ENCODE data around the gene FAM13A. TPM values are rescaled to one million over a fixed set of nuclear protein-coding genes. Genes with fewer than 3 reads are reported as not detected.

FAM13A gene
- total and polyA plus RNA-seq, 2 donors (not counting 3 experiments of a cell fraction or from before 2014, with no cell fraction given) = 3.3 to 10.5 TPM

- H3K4me2 ChIP-seq (ENCODE audit: insufficient read depth, low read length) = no peak overlapping the region
- H3K27ac ChIP-seq (ENCODE audit: insufficient read depth, low read depth, low read length) = no peak overlapping the region
- FAIRE-seq = no peak
- no peaks in the 10 kb centered on the region for H3K9me3 ChIP-seq (replicated peaks; ENCODE audit: control insufficient read depth, insufficient read depth, low read length)
- H2AFZ ChIP-seq (ENCODE audit: low read depth, low read length) = no peak overlapping the region
- DNase-seq (ENCODE audit: low read depth, low spot score) = no peak
- no peaks in the 10 kb centered on the region for H3K4me1 ChIP-seq (ENCODE audit: control insufficient read depth, extremely low read depth, insufficient read depth, low read length)
- dilution Hi-C loops (cut with MboI; ENCODE audit: extremely low pct_ligation_motif_present, low sequenced_read_pairs) = no loop called here
- no peaks in the 10 kb centered on the region for H4K20me1 ChIP-seq (replicated peaks; ENCODE audit: control insufficient read depth, extremely low read depth, insufficient read depth, low read length)
- H3K9me1 ChIP-seq (replicated peaks; ENCODE audit: control insufficient read depth, extremely low read depth, insufficient read depth, low read length) = no peaks in the 10 kb centered on the region
- intact Hi-C loops (cut with micrococcal nuclease) = no loop called here
- ChIA-PET POLR2A (no interaction called here), CTCF (interaction anchor here (1.0 to 5.8 kb wide), 3 partner anchors 37 to 270 kb away, joined by 3 to 19 read pairs (median 3); no protein-coding TSS in a partner anchor)
- no peak for TF ChIP-seq EZH2 (IDR thresholded peaks at IDR 0.05; ENCODE audit: borderline replicate concordance, low read depth, low read length, severe bottlenecking)
- TF ChIP-seq POLR2AphosphoS5 (IDR thresholded peaks at IDR 0.05; ENCODE audit: insufficient read depth, low read depth, low read length) = no peak
- no peak for TF ChIP-seq JUN (IDR thresholded peaks at IDR 0.05; ENCODE audit: borderline replicate concordance, insufficient read depth, insufficient read length, low read depth)
- no peak for TF ChIP-seq POLR2A (IDR thresholded peaks at IDR 0.05; ENCODE audit: low read depth, low read length)
- no peak for TF ChIP-seq MYC (IDR thresholded peaks at IDR 0.05; ENCODE audit: low read depth, low read length)
- TF ChIP-seq CTCF (IDR thresholded peaks at IDR 0.05; ENCODE audit: extremely low read depth in 1 of 2, insufficient read depth in 1 of 2, low read depth in 1 of 2, low read length in 2 of 2) = no peak
- no peak for TF ChIP-seq GATA2 (IDR thresholded peaks at IDR 0.05; ENCODE audit: insufficient read depth, insufficient read length, low read depth, low read length)
- TF ChIP-seq, protein P1, sequence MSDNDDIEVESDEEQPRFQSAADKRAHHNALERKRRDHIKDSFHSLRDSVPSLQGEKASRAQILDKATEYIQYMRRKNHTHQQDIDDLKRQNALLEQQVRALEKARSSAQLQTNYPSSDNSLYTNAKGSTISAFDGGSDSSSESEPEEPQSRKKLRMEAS (IDR thresholded peaks at IDR 0.05; ENCODE audit: insufficient read depth, insufficient read length) = no peak
- TF ChIP-seq FOS (IDR thresholded peaks at IDR 0.05; ENCODE audit: borderline replicate concordance, insufficient read depth, low read length) = no peak
- H3K4me3 ChIP-seq (replicated peaks in 1 of 3; ENCODE audit: insufficient read depth in 1 of 3, low read depth in 1 of 3, low read length in 3 of 3) = no peak overlapping the region
- H3K79me2 ChIP-seq (ENCODE audit: control insufficient read depth, insufficient read depth, low read length) = no peaks in the 10 kb centered on the region
- H3K9ac ChIP-seq (replicated peaks; ENCODE audit: extremely low read depth, insufficient read depth, low read length) = no peak overlapping the region
- no peaks in the 10 kb centered on the region for H3K36me3 ChIP-seq (ENCODE audit: control insufficient read depth in 2 of 2, extremely low read depth in 1 of 2, insufficient read depth in 2 of 2, low read length in 2 of 2)
- H3K27me3 ChIP-seq (ENCODE audit: control insufficient read depth in 2 of 2, insufficient read depth in 2 of 2, low read length in 2 of 2) = no peaks in the 10 kb centered on the region
- BruUV-seq (replicated peaks) = no TSS peak
Measured at GRCh38 chr4:88753658-88754571, 303.1 kb downstream of the FAM13A start.
